Hepatocyte (in vitro differentiated cells): Measurements from ENCODE around the gene THAP12. TPM values are rescaled to one million over a fixed set of nuclear protein-coding genes. Genes with fewer than 3 reads are reported as not detected.

Experiments
- DNase-seq: peaks from one replicate; pipeline ENCODE4 v3.0.0-alpha.2; 2016; ENCODE audit warnings: low spot score
- H2AFZ ChIP-seq: fragments of 200-600 bp; sonication (generic); 2 replicates; pipeline ENCODE4 v1.6.0; 2016; ENCODE audit warnings: antibody characterized with exemption, mild to moderate bottlenecking
- H3K27ac ChIP-seq: fragments of 200-600 bp; sonication (generic); 2 replicates; pipeline ENCODE4 v1.5.1; 2016; ENCODE audit warnings: mild to moderate bottlenecking
- H3K27me3 ChIP-seq: fragments of 200-600 bp; sonication (generic); 2 replicates; pipeline ENCODE4 v1.6.1; 2016
- H3K36me3 ChIP-seq: fragments of 200-600 bp; sonication (generic); replicated peaks from 2 replicates; pipeline ENCODE4 v1.5.1; 2016; ENCODE audit warnings: low read depth; ENCODE audit not compliant: insufficient read depth
- H3K4me1 ChIP-seq: fragments of 200-600 bp; sonication (generic); 2 replicates; pipeline ENCODE4 v1.5.1; 2016; ENCODE audit warnings: mild to moderate bottlenecking, moderate library complexity; ENCODE audit not compliant: insufficient read depth
- H3K4me2 ChIP-seq: fragments of 200-600 bp; sonication (generic); 2 replicates; pipeline ENCODE4 v1.6.0; 2016
- H3K4me3 ChIP-seq: fragments of 200-600 bp; sonication (generic); 2 replicates; pipeline ENCODE4 v1.5.1; 2016; ENCODE audit warnings: mild to moderate bottlenecking
- H3K79me2 ChIP-seq: fragments of 200-600 bp; sonication (generic); 2 replicates; pipeline ENCODE4 v1.6.0; 2017; ENCODE audit warnings: mild to moderate bottlenecking
- H3K9me2 ChIP-seq: fragments of 200-600 bp; sonication (generic); replicated peaks from 2 replicates; pipeline ENCODE4 v1.6.0; 2017; ENCODE audit warnings: mild to moderate bottlenecking; ENCODE audit not compliant: insufficient read depth
- H3K9me3 ChIP-seq: fragments of 200-600 bp; sonication (generic); 2 replicates; pipeline ENCODE4 v1.5.1; 2016; ENCODE audit warnings: low read depth, mild to moderate bottlenecking
- H4K20me1 ChIP-seq: fragments of 200-600 bp; sonication (generic); 2 replicates; pipeline ENCODE4 v1.6.0; 2016; ENCODE audit warnings: mild to moderate bottlenecking; ENCODE audit not compliant: insufficient read depth, poor library complexity, severe bottlenecking
- CTCF ChIP-seq: fragments of 200-600 bp; sonication (generic); IDR thresholded peaks from 2 replicates; pipeline ENCODE4 v1.5.1; 2016; ENCODE audit warnings: antibody characterized with exemption, mild to moderate bottlenecking; ENCODE audit not compliant: poor library complexity
- EZH2 ChIP-seq: fragments of 200-600 bp; sonication (generic); IDR thresholded peaks from 2 replicates; pipeline ENCODE4 v1.6.1; 2016; ENCODE audit warnings: antibody characterized with exemption, mild to moderate bottlenecking, borderline replicate concordance
- EZH2phosphoT487 ChIP-seq: fragments of 200-600 bp; sonication (generic); IDR thresholded peaks from one replicate; pipeline ENCODE4 v1.6.1; 2018; ENCODE audit warnings: antibody characterized with exemption, mild to moderate bottlenecking, low read depth, moderate library complexity; ENCODE audit not compliant: unreplicated experiment, severe bottlenecking
- WGBS: methylation state at CpG from one replicate; pipeline ENCODE4 v1.1.6; 2016; ENCODE audit warnings: low lambda C conversion rate; ENCODE audit errors: missing lambda C conversion rate; 5-methylcytosine and 5-hydroxymethylcytosine counted together
- polyA plus RNA-seq: library from polyadenylated mRNA; unstranded; fragments of >200 nt; fragmentation: Nextera tagmentation; extraction: Ambion mirVana; gene quantifications from 2 replicates; pipeline ENCODE4 v1.2.1, GENCODE V29; 2016
- total RNA-seq: library from RNA; depleted of rRNA; stranded (reverse); fragments of >200 nt; gene quantifications from 2 replicates; pipeline ENCODE4 v1.2.3, GENCODE V29; 2014

The THAP12 gene
- total and polyA plus RNA-seq, 2 experiments from 2014 or later: 21.5 to 62.6 TPM

- Histone ChIP-seq H3K36me3 (no peaks in the 10 kb centered on the region), H3K27me3 (no peaks in the 10 kb centered on the region), H3K27ac (peak overlapping the region; percentile 50), H2AFZ (no peak overlapping the region), H4K20me1 (no peaks in the 10 kb centered on the region), H3K9me2 (no peaks in the 10 kb centered on the region), H3K4me1 (peaks cover 19% of the 10 kb centered on the region), H3K4me2 (peak overlapping the region; percentile 59), H3K4me3 (no peak overlapping the region), H3K79me2 (peaks cover 26% of the 10 kb centered on the region), H3K9me3 (no peaks in the 10 kb centered on the region)
- WGBS: 60% methylated on average over 5 of the region's 5 CpGs
- TF ChIP-seq EZH2: no peak
- TF ChIP-seq EZH2phosphoT487: no peak
- no peak for TF ChIP-seq CTCF
- peak; percentile 68 for DNase-seq
These were observed 5.0 kb upstream of the THAP12 start for GRCh38 chr11:76385903-76386302.

GRCh38 chr11:76382209-76382608, 1.3 kb upstream of the THAP12 start:
- no peaks in the 10 kb centered on the region for H3K9me3 ChIP-seq
- peak overlapping the region; percentile 83 for H3K4me2 ChIP-seq
- no peaks in the 10 kb centered on the region for H3K36me3 ChIP-seq
- peak overlapping the region; percentile 69 for H3K4me3 ChIP-seq
- no peaks in the 10 kb centered on the region for H3K27me3 ChIP-seq
- H3K4me1 ChIP-seq: peaks cover 31% of the 10 kb centered on the region
- peaks cover 60% of the 10 kb centered on the region for H3K79me2 ChIP-seq
- no peak for DNase-seq
- no peak overlapping the region for H3K27ac ChIP-seq
- 89% methylated on average over 6 of the region's 6 CpGs for WGBS
- no peaks in the 10 kb centered on the region for H3K9me2 ChIP-seq
- H4K20me1 ChIP-seq: peaks cover 6% of the 10 kb centered on the region
- peak overlapping the region; percentile 82 for H2AFZ ChIP-seq
- TF ChIP-seq EZH2: no peak
- no peak for TF ChIP-seq EZH2phosphoT487

- Histone ChIP-seq H3K27ac (peak overlapping the region; percentile 82), H4K20me1 (peaks cover 12% of the 10 kb centered on the region), H2AFZ (peak overlapping the region; percentile 67), H3K4me2 (peak overlapping the region; percentile 88), H3K4me1 (peaks cover 27% of the 10 kb centered on the region), H3K9me3 (no peaks in the 10 kb centered on the region), H3K27me3 (no peaks in the 10 kb centered on the region), H3K36me3 (no peaks in the 10 kb centered on the region), H3K9me2 (no peaks in the 10 kb centered on the region), H3K79me2 (peaks cover 74% of the 10 kb centered on the region), H3K4me3 (peak overlapping the region; percentile 96)
- 2% methylated on average over 52 of the region's 85 CpGs for WGBS
- TF ChIP-seq EZH2phosphoT487: no peak
- TF ChIP-seq EZH2: no peak
- no peak for TF ChIP-seq CTCF
- DNase-seq: no peak
These were observed 564 bp downstream of the THAP12 start for GRCh38 chr11:76380159-76380976.

GRCh38 chr11:76379807-76380158, 1.1 kb downstream of the THAP12 start:
- Histone ChIP-seq H3K79me2 (peaks cover 80% of the 10 kb centered on the region), H3K4me3 (peak overlapping the region; percentile 96), H3K9me3 (no peaks in the 10 kb centered on the region), H3K36me3 (no peaks in the 10 kb centered on the region), H4K20me1 (peaks cover 12% of the 10 kb centered on the region), H3K27me3 (no peaks in the 10 kb centered on the region), H3K27ac (peak overlapping the region; percentile 82), H3K4me1 (peaks cover 24% of the 10 kb centered on the region), H2AFZ (peak overlapping the region; percentile 67), H3K9me2 (no peaks in the 10 kb centered on the region), H3K4me2 (peak overlapping the region; percentile 88)
- WGBS: 50% methylated on average over 6 of the region's 6 CpGs
- DNase-seq: no peak
- TF ChIP-seq EZH2phosphoT487: no peak
